A549 (cell line): ENCODE results near the gene MAG. TPM values are rescaled to one million over a fixed set of nuclear protein-coding genes. Genes with fewer than 3 reads are reported as not detected.

ENCODE experiments used
- ATAC-seq, 2 experiments: fragments of 200-7000 bp in 1 of 2; fragments of >200 bp in 1 of 2; cut with Nextera tagmentation in 1 of 2; cut with Tn5 transposase in 1 of 2; 3 replicates each; pipeline versions ENCODE4 v1.8.0 to v1.9.1; 2018 to 2020; ENCODE audit warnings: mild to moderate bottlenecking in 1 of 2, moderate library complexity in 1 of 2
- CTCF ChIA-PET: fragments of 300-600 bp; sonication (Branson Sonifier 250); formaldehyde crosslinking; extraction: SDS; loops from one replicate; lab custom pipeline; 2021; ENCODE audit warnings: antibody characterized with exemption, inconsistent platforms; lab: Yijun Ruan, JAX
- POLR2A ChIA-PET: fragments of 350-600 bp; formaldehyde crosslinking; extraction: SDS; loops from one replicate; lab custom pipeline; 2021; ENCODE audit warnings: antibody characterized with exemption, inconsistent platforms; lab: Yijun Ruan, JAX
- DNase-seq, 2 experiments: peaks; one replicate each; pipeline versions ENCODE4 v3.0.0 to v3.0.0-alpha.2; 2011 to 2016; ENCODE audit warnings: low read depth in 1 of 2, low spot score in 1 of 2
- FAIRE-seq: peaks from 2 replicates; lab custom pipeline; 2011; peaks lifted over from hg19 to GRCh38; lab: Jason Lieb, UNC
- H3K27ac ChIP-seq, 2 experiments: fragments of >200 bp; sonication (Bioruptor Twin); formaldehyde crosslinking; 3 replicates each; pipeline ENCODE4 v1.5.1; 2016 to 2017
- H3K4me1 ChIP-seq: fragments of >200 bp; sonication (Bioruptor Twin); formaldehyde crosslinking; 3 replicates; pipeline ENCODE4 v1.6.1; 2016
- H3K4me2 ChIP-seq: fragments of >200 bp; sonication (Bioruptor Twin); formaldehyde crosslinking; 3 replicates; pipeline ENCODE4 v1.6.1; 2016
- H3K4me3 ChIP-seq: fragments of >200 bp; sonication (Bioruptor Twin); formaldehyde crosslinking; 3 replicates; pipeline ENCODE4 v1.5.1; 2016
- H3K9me3 ChIP-seq: fragments of >200 bp; sonication (Bioruptor Twin); formaldehyde crosslinking; 3 replicates; pipeline ENCODE4 v1.6.1; 2016
- EP300 ChIP-seq, 2 experiments: fragments of >200 bp; sonication (Bioruptor Twin); formaldehyde crosslinking; IDR thresholded peaks; 2 replicates in 1 of 2; 3 replicates in 1 of 2; pipeline ENCODE4 v1.6.1; 2016 to 2017
- FOSL2 ChIP-seq, 2 experiments: fragments of 450-650 bp in 1 of 2; fragments of >200 bp in 1 of 2; sonication (Bioruptor Twin) in 1 of 2; formaldehyde crosslinking; IDR thresholded peaks; 2 replicates each; pipeline versions ENCODE4 v1.5.0 to v1.6.1; 2016 to 2020; ENCODE audit warnings: mild to moderate bottlenecking in 1 of 2, moderate library complexity in 1 of 2
- HEYL ChIP-seq: fragments of 250-450 bp; sonication (Bioruptor Pico); IDR thresholded peaks from 2 replicates; pipeline ENCODE4 v1.8.0; 2021; ENCODE audit warnings: mild to moderate bottlenecking, moderate library complexity
- HOXB5 ChIP-seq: fragments of 250-450 bp; sonication (Bioruptor Pico); IDR thresholded peaks from 2 replicates; pipeline ENCODE4 v1.5.0; 2020; ENCODE audit warnings: mild to moderate bottlenecking, moderate library complexity
- JUN ChIP-seq, 2 experiments: fragments of >200 bp; sonication (Bioruptor Twin); formaldehyde crosslinking; IDR thresholded peaks; 2 replicates in 1 of 2; 3 replicates in 1 of 2; pipeline ENCODE4 v1.6.1; 2016 to 2017
- KDM5A ChIP-seq: fragments of 200-600 bp; sonication (generic); IDR thresholded peaks from 2 replicates; pipeline ENCODE4 v1.6.1; 2016; ENCODE audit warnings: antibody characterized with exemption, mild to moderate bottlenecking
- POLR2A ChIP-seq: IDR thresholded peaks from 2 replicates; pipeline ENCODE4 v1.6.1; 2012; ENCODE audit warnings: mild to moderate bottlenecking, low read length
- RARB ChIP-seq: fragments of 250-450 bp; sonication (Bioruptor Pico); IDR thresholded peaks from 2 replicates; pipeline ENCODE4 v1.8.0; 2021; ENCODE audit warnings: mild to moderate bottlenecking, moderate library complexity
- TP53 ChIP-seq: fragments of 250-450 bp; sonication (Bioruptor Pico); IDR thresholded peaks from 2 replicates; pipeline ENCODE4 v1.5.0; 2021; ENCODE audit warnings: mild to moderate bottlenecking, moderate library complexity
- USF2 ChIP-seq: fragments of 450-650 bp; IDR thresholded peaks from 2 replicates; pipeline ENCODE4 v1.6.1; 2014; ENCODE audit warnings: antibody characterized with exemption
- WGBS: methylation state at CpG from one replicate; pipeline ENCODE4 v1.1.6; 2017; ENCODE audit errors: missing lambda C conversion rate; 5-methylcytosine and 5-hydroxymethylcytosine counted together
- polyA plus RNA-seq, 4 experiments: library from polyadenylated mRNA; depleted of rRNA in 3 of 4; stranded (reverse); fragments of >200 nt; fragmentation: RNase III in 1 of 4; extraction: RNeasy Plus Mini Kit Qiagen cat#74134 plus additional on column Dnase treatment in 1 of 4; gene quantifications; 2 replicates in 3 of 4; 3 replicates in 1 of 4; pipeline ENCODE4 v1.2.3, GENCODE V29; 2011 to 2017
- TF ChIP-seq, protein P1 (sequence below): IDR thresholded peaks from 2 replicates; pipeline ENCODE4 v1.6.1; 2012

Gene MAG
- polyA plus RNA-seq, 2 of the 4 experiments (the other 2 are of a cell fraction), result not detected

DNA sequence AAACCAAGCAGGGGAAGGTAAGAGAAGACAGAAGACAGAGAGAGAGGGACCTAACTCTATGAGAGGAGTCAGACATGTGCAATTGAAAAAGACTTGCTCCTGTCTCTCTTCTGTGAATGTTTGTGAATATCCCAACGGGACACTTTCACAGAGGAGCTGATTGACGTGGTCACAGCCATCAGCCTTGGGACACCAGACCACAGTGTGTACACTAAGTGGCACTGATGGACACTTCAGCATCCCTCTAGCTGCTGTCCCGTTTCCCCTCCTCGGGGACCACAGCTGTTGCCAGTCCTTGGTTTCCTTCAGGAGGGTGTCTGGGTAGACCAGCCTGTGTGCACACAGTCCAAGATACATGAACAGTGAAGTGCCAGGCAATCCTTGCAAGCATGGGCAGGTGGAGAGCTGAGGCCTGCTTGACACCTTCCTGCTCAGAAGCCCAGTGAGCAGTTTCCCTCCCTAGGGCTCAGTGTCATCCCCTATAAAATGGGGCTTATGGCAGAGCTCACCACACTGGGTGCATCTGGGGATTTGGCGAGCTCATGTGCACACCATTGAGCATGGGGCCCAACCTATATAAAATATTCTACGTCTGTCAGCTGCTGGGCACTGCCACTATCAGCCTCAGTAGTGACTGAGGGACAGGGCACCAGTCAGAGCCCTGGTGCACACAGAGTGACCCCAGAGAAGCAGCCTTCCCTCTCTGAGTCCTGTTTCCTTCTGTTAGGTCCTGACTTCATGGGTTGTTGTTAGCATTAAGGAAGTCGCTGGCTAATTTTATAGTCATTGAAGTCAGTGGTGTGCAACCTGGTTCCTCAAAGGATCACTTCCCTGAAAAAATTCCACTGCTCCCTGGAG is 27.5 kb upstream of the MAG start:
- H3K4me1 ChIP-seq, result peaks cover 6% of the 10 kb centered on the region
- POLR2A ChIA-PET, result interaction anchor here (0.5 to 1.2 kb wide), 3 partner anchors 11 to 258 kb away, joined by 3 to 4 read pairs (median 4); no protein-coding TSS in a partner anchor
- no peak overlapping the region for H3K27ac ChIP-seq
- WGBS, result 87% methylated on average over 7 of the region's 7 CpGs
- H3K4me3 ChIP-seq, result no peak overlapping the region
- ATAC-seq (no peak), FAIRE-seq (peak; percentile 81), DNase-seq (no peak)
- CTCF ChIA-PET, result interaction anchor here (0.6 to 4.2 kb wide), 17 partner anchors 8 to 863 kb away, joined by 3 to 11 read pairs (median 4); partner anchors contain the start of gene FXYD3
- H3K9me3 ChIP-seq, result no peaks in the 10 kb centered on the region
- TF ChIP-seq JUN (IDR thresholded peaks at IDR 0.05), result peak; percentile 20 to 43; a peak in 2 of 5 replicates
- TF ChIP-seq RARB (CRISPR knock-in tag), result no peak
- TF ChIP-seq POLR2A, result peak; percentile 42
- H3K4me2 ChIP-seq, result no peak overlapping the region

- H3K4me1 ChIP-seq, result peaks cover 12% of the 10 kb centered on the region
- TF ChIP-seq KDM5A (no peak), HOXB5 (CRISPR knock-in tag) (no peak), POLR2A (no peak; the same call in 1 of the 2 replicates), TP53 (0 out of 2 replicates have a peak, but pooled peaks have one; percentile 15), USF2 (no peak)
- TF ChIP-seq, protein P1, sequence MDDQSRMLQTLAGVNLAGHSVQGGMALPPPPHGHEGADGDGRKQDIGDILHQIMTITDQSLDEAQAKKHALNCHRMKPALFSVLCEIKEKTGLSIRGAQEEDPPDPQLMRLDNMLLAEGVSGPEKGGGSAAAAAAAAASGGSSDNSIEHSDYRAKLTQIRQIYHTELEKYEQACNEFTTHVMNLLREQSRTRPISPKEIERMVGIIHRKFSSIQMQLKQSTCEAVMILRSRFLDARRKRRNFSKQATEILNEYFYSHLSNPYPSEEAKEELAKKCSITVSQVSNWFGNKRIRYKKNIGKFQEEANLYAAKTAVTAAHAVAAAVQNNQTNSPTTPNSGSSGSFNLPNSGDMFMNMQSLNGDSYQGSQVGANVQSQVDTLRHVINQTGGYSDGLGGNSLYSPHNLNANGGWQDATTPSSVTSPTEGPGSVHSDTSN, result peak; percentile 33; the same call in 1 of the 2 replicates
- H3K27ac ChIP-seq, result no peak overlapping the region
- H3K4me2 ChIP-seq, result no peak overlapping the region
- DNase-seq, result no peak
- no peaks in the 10 kb centered on the region for H3K9me3 ChIP-seq
- no peak for FAIRE-seq
- H3K4me3 ChIP-seq, result no peak overlapping the region
- ChIA-PET CTCF (interaction anchor here (0.6 to 1.9 kb wide), 16 partner anchors 9 to 863 kb away, joined by 3 to 10 read pairs (median 4); partner anchors contain the start of genes FXYD3 and LGI4), POLR2A (interaction anchor here (1.2 kb wide), 1 partner anchor 12 kb away, joined by 4 read pairs; no protein-coding TSS in a partner anchor)
- 71% methylated on average over 6 of the region's 6 CpGs for WGBS
- ATAC-seq, result no peak
Measured at GRCh38 chr19:35265126-35265899, 26.6 kb upstream of the MAG start.

DNA sequence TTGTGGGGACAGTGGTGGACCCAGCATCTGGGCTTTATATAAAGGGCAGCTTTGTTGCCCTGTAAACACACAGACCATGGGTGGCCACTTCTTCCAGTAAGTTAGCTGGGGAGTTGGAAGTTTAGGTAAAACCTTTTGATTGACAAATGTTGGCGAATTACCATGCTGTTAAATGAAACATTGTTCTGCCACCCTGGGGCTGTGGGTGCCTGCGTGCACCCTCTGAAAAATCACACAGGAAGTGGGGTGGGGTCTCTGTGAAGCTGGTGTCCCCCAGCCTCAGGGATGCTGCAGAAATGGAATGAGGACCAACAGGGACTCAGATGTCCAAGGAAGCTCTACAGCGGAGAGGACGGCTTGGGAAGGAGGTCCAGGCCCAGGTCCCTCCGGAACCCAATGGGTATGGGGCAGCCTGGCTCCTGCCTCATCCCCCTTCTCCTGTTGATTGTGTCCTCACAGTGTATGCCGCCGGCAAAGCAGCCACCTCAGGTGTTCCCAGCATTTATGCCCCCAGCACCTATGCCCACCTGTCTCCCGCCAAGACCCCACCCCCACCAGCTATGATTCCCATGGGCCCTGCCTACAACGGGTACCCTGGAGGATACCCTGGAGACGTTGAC is 26.0 kb upstream of the MAG start:
- H3K4me1 ChIP-seq, result peaks cover 14% of the 10 kb centered on the region
- peak; percentile 41 for TF ChIP-seq POLR2A
- TF ChIP-seq, protein P1, result 0 out of 2 replicates have a peak, but pooled peaks have one; percentile 53
- no peak for TF ChIP-seq HEYL (CRISPR knock-in tag)
- TF ChIP-seq EP300 (IDR thresholded peaks at IDR 0.05), result no peak
- TF ChIP-seq FOSL2 (IDR thresholded peaks at IDR 0.05), result no peak
- 0 out of 2 replicates have a peak, but pooled peaks have one; percentile 15 for TF ChIP-seq FOSL2 (CRISPR knock-in tag; IDR thresholded peaks at IDR 0.05)
- ChIA-PET POLR2A (no interaction called here), CTCF (interaction anchor here (0.8 to 5.6 kb wide), 15 partner anchors 8 to 244 kb away, joined by 3 to 97 read pairs (median 4); partner anchors contain the start of genes FXYD3, FXYD7, HAMP and LGI4)
- H3K4me2 ChIP-seq, result peak overlapping the region; percentile 93
- WGBS, result 95% methylated on average over 10 of the region's 10 CpGs
- DNase-seq (no peak), ATAC-seq (no peak), FAIRE-seq (no peak)
- H3K27ac ChIP-seq, result peak overlapping the region in 1 of 2 experiments; percentile 97; a peak in 2 of 6 replicates
- H3K9me3 ChIP-seq, result no peaks in the 10 kb centered on the region
- H3K4me3 ChIP-seq, result no peak overlapping the region; the same call in 2 of the 3 replicates
